DMS153 treated with DMSO at 0.1 percent for 48 hours (cell line): ENCODE data around the gene SMARCA1.

Source experiments
- DNase-seq: peaks from one replicate; lab custom pipeline; 2025; ENCODE audit not compliant: unreplicated experiment; lab: John Stamatoyannopoulos, UW

SMARCA1 gene

GRCh38 chrX:129529685-129530281, 6.5 kb upstream of the SMARCA1 start:
- DNase-seq, result peak; percentile 10

DNA sequence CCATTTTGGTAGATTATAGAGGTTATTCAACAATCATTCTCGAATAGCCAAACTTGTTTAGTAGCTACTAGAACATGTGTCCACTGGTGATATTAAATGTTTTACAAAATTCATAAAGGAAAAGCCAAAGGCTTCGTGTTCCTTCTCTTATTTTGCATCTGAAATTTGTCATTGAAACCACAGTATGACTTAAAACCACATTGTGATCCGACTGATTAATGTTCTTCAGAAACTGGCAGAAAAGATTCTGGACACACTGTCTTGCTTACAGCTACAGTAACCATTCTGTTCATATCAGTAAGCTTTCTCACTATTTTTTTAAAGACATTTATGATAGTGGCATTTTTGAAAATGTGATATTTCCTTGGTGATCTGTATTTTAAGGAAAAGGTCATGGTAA, 2.6 kb upstream of the SMARCA1 start:
- DNase-seq, result no peak

DNA sequence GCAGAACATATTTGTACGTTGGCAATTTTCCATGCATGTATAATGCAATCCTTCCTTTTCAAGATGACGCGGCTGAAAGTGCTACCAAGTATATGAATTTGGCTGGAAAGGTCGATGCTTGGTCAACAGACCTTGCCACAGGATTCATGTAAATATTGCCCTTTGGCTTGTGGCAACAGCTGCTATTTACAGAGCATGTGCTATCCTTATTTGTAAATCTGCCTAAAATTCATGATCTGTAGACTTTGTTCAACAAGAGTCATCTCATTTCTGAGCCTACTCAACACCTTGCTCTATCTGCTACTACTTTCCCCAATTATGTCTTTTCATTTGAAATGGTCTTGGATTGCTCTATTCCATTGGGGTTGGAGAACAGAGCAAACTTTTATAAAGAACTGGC, 1.9 kb upstream of the SMARCA1 start:
- DNase-seq, result no peak

DNA sequence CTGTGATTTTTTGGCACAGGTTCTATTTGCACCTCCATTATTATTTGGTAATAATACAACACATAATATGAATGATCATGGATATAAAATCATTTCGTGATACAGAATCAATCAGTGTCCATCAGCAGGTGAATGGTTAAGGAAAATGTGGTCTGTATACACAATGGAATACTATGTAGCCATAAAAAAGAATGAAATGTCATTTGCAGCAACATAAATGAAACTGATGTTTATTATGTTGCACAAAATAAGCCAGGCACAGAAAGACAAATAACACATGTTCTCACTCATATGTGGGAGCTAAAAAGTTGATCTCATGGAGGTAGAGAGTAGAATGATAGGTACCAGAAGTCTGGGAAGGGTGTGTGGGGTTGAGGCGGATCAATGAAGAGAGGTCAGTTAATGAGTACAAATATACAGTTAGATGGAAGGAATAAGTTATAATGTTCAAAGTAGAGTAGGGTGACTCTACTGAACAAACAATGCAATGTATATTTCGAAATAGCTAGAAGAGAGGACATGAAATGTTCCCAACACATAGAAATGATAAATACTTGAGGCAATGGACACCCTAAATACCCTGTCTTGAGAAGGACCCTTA, 1.1 kb upstream of the SMARCA1 start:
- no peak for DNase-seq

DNA sequence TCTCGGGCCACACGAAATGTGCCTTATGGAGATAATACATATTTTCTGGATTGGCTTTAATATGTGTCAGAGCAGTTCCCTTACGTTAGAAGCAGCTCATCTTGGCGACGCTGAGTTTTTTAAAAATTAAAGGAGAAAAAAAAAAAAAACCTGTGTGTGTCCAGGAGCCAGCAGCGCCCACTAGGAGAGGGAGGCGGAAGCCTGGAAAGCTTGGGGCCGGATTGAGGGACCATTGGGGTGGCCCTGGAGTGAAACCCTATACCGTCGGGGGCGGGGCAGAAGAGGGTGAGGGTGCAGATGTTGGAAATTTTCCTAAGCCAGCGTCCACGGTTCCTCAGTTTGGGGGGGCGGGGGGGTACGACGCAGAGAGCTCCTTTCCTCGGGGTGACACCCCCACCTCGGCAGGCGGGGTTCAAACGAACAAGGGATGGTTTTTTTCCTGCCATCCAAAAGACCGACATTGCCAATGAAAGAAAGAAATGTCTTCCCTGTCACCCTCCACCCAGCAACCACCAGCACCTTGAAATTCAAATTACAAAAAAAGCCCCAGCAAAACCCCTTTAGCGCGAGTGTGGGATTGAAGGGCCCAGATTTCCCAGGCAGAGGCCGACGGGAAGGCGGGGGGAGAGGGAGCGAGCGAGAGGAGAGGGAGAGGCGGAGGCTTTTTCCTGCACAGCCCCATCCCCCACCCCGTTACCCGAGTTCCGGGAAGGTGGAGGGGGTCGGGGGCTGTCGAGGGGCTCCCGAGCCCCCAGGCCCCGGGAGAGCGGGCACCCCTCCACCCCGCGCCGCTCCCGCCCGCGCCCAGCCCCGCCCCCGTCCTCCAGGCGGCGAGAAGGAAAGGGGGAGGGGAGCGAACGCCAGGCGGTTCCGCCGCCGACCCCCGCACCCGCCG, 859 bp downstream of the SMARCA1 start:
- DNase-seq, result peak; percentile 33

DNA sequence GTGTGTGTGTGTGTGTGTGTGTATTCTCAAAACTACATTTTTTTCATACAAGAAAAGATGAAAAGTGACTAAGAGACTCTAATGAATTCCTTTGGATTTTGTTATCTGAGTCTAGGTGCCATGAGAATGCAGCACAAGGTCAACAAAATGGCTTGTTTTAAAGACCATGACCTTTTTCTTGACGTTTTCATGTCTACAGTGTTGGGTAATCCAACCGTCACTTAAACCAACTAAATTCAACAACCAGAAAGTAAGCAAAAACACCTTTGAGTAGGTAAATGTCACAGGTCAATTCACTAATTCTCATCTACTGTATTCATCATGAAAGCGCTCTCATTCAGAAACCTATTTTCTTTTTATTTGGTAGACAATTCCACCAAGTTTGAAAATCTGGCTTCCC, 3.1 kb downstream of the SMARCA1 start:
- no peak for DNase-seq

GRCh38 chrX:129516402-129516801, 6.9 kb downstream of the SMARCA1 start:
- DNase-seq, result no peak

GRCh38 chrX:129512409-129512808, 10.9 kb downstream of the SMARCA1 start:
- no peak for DNase-seq

DNA sequence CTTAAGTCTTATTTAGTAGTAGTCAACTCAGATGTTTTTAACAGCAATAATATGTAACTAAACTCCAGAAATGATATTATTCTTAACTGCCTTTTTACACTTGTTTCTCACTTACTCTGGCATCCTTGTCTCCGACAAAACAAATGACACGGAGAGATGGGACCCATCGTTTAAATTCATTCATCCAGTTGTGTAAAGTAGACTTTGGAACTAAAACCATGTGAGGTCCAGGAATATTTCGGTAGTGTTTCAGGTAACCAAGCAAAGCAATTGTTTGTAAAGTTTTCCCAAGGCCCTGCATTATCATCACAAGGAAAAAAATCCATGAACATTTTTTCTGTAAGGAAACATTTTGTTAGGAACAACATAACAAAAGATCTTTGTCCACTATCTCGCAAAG, 11.6 kb downstream of the SMARCA1 start:
- no peak for DNase-seq

DNA sequence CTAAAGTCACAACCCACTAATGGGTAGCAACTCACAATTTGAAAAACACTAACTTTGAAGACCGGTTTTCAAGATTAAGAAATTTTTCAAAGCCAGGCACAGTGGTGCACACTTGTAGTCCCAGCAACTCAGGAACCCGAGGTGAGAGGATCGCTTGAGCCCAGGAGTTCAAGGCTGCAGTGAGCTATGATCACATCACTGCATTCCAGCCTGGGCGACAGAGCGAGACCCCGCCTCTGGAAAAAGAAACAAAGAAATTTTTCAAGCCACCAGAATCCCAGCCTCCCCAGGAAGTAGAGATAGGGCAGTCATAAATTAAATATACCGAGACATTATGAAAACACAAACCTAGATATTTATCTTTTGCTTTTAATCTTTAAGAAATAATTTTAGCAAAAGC, 13.0 kb downstream of the SMARCA1 start:
- DNase-seq, result no peak

- DNase-seq, result no peak
Measured at GRCh38 chrX:129497146-129497843, 26.0 kb downstream of the SMARCA1 start.

DNA sequence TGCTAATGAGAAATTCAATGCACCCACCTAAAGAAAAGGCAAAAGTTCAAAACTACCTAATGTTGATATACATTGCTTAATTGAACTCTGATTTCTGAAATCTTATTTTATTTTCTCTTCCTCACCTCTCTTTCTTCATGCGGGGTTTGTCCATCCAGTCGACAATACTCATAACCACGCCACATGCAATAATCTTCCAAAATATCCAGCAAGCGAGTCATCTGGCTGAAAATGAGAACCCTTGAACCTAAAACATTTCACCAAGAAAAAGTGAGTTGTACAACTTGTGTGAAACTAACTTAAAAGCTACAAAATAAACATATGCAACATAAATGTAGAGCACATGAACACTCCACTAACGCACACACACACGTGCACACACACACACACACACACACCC, 26.7 kb downstream of the SMARCA1 start:
- no peak for DNase-seq

GRCh38 chrX:129495900-129496299, 27.4 kb downstream of the SMARCA1 start:
- no peak for DNase-seq

DNA sequence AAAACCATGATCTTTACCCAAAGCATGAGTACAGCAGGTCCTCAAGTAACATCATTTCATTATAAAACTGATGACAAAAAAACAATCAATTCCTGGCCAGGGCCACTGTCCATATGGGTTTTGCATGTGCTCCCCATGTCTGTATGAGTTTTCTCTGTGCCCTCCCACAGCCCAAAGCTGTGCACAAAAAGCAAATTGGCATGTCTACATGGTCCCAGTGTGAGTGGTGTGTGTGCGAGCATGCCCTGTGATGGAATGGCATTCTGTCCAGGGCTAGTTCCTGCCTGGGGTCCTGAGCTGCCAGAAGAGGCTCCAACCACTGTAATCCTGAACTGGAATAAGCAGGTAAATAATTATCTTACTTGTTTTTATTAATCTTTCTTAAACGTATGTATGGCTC, 28.4 kb downstream of the SMARCA1 start:
- DNase-seq, result no peak

DNA sequence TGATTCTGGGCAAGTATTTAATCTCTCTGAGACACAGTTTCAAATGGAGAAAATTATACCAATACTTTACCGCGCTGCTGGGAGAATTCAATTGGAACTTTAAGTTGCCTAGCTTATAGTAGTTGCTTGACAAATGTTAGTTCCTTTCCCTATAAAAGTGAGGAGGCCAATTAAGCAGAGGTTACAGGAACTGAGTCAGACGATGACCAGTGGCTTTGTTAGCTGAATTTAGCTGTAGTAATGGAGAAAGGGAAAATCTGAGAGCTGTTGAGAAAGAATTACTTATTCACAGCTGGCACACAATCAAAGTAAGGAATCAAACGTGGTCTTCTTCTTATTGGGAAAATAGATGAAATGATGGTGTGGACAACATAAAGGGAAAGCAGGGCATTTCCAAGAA, 29.6 kb downstream of the SMARCA1 start:
- DNase-seq, result no peak

DNA sequence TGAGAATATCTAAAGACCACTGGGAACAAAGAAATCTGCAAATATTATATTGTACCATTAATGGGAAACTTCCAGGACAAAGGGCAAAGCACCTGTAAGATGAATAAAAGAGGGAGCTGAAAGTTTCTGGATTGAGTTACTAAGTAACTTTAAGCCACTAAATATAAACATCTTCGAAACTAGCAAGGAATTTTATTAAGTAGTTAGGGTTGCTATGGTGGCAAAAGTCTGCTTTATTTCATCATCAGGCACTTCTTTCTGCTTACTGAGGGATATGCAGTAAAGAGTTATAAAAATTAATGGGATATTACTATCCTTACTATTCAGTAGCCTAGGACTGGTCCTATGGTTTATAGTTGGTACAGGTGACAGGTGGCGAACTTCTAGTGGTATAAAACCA, 33.0 kb downstream of the SMARCA1 start:
- DNase-seq, result no peak

GRCh38 chrX:129488359-129488758, 34.9 kb downstream of the SMARCA1 start:
- no peak for DNase-seq

GRCh38 chrX:129480889-129481288, 42.4 kb downstream of the SMARCA1 start:
- DNase-seq, result no peak

GRCh38 chrX:129478516-129478915, 44.8 kb downstream of the SMARCA1 start:
- no peak for DNase-seq

GRCh38 chrX:129472116-129472515, 51.2 kb downstream of the SMARCA1 start:
- DNase-seq, result peak; percentile 24

DNA sequence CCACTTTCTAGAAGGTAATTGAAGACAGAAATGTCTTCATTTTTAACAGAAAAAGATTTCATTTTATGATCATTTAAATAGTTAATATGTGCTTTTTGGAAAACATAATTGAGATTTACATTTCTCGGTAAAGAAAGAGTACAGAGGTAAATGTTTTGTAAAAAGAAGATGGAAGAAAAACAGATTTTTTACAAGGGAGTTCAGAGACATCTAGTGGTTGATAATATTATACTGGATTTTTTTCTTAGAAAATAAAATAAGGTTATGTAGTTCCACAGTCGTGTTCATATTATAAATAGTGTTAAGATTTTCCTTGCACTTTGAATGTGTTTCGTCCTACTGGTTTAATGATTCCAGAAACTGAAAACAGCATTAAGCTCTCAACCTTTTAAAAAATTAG, 60.6 kb downstream of the SMARCA1 start:
- no peak for DNase-seq
